Activated CD8-positive, alpha-beta memory T cell treated with anti-CD3 and anti-CD28 coated beads for 4 hours (primary cell): ENCODE measurements around the gene SEMA6A.

Experiments
- DNase-seq, 2 donors: peaks; one replicate each; pipeline ENCODE4 v3.0.0-alpha.2; 2020; ENCODE audit warnings: low read depth in 2 of 2

SEMA6A gene

GRCh38 chr5:116465411-116465810, 109.2 kb downstream of the SEMA6A start:
- no peak for DNase-seq

GRCh38 chr5:116464144-116464708, 110.4 kb downstream of the SEMA6A start:
- DNase-seq, result no peak

GRCh38 chr5:116462500-116462899, 112.1 kb downstream of the SEMA6A start:
- DNase-seq, result no peak

- no peak for DNase-seq
Observed at GRCh38 chr5:116459301-116459700, 115.3 kb downstream of the SEMA6A start.

GRCh38 chr5:116457062-116457461, 117.6 kb downstream of the SEMA6A start:
- no peak for DNase-seq

GRCh38 chr5:116456036-116456435, 118.6 kb downstream of the SEMA6A start:
- no peak for DNase-seq

- no peak for DNase-seq
Observed at GRCh38 chr5:116455061-116455460, 119.6 kb downstream of the SEMA6A start.

GRCh38 chr5:116454417-116454927, 120.2 kb downstream of the SEMA6A start:
- DNase-seq, result no peak

- no peak for DNase-seq
Observed at GRCh38 chr5:116453988-116454411, 120.6 kb downstream of the SEMA6A start.

- no peak for DNase-seq
Observed at GRCh38 chr5:116452774-116453368, 121.8 kb downstream of the SEMA6A start.

GRCh38 chr5:116451905-116452450, 122.6 kb downstream of the SEMA6A start:
- no peak for DNase-seq

GRCh38 chr5:116451066-116451465, 123.6 kb downstream of the SEMA6A start:
- DNase-seq, result no peak

GRCh38 chr5:116449458-116449857, 125.2 kb downstream of the SEMA6A start:
- no peak for DNase-seq

- no peak for DNase-seq
Observed at GRCh38 chr5:116448870-116449427, 125.7 kb downstream of the SEMA6A start.

- no peak for DNase-seq
Observed at GRCh38 chr5:116448450-116448849, 126.2 kb downstream of the SEMA6A start.

- no peak for DNase-seq
Observed at GRCh38 chr5:116446356-116447005, 128.1 kb downstream of the SEMA6A start.

GRCh38 chr5:116445311-116445710, 129.3 kb downstream of the SEMA6A start:
- no peak for DNase-seq

GRCh38 chr5:116444373-116445295, 130.0 kb downstream of the SEMA6A start:
- no peak for DNase-seq

- no peak for DNase-seq
Observed at GRCh38 chr5:116442931-116443551, 131.6 kb downstream of the SEMA6A start.

GRCh38 chr5:116442095-116442534, 132.5 kb downstream of the SEMA6A start:
- no peak for DNase-seq

GRCh38 chr5:116441223-116441622, 133.4 kb downstream of the SEMA6A start:
- no peak for DNase-seq
